ENCODE measurements around the gene MMRN1. TPM values are rescaled to one million over a fixed set of nuclear protein-coding genes. Genes with fewer than 3 reads are reported as not detected.

The MMRN1 gene
- total RNA-seq, 4 donors from 2014 or later: 70.9 to 266 (median 156) TPM

- Histone ChIP-seq H3K36me3 (no peaks in the 10 kb centered on the region), H3K4me1 (no peaks in the 10 kb centered on the region), H3K4me3 (no peak overlapping the region), H3K9me3 (no peaks in the 10 kb centered on the region), H3K27ac (no peak overlapping the region), H3K27me3 (no peaks in the 10 kb centered on the region)
- no peak for DNase-seq
- TF ChIP-seq POLR2A (IDR thresholded peaks at IDR 0.05) (no peak), CTCF (IDR thresholded peaks at IDR 0.05) (no peak)
- intact Hi-C loops (cut with DNase I; ENCODE audit: low total_unique reads): no loop called here
Observed at GRCh38 chr4:89928838-89929237, 34.2 kb downstream of the MMRN1 start.

- Histone ChIP-seq H3K9me3 (no peaks in the 10 kb centered on the region), H3K36me3 (no peaks in the 10 kb centered on the region), H3K27me3 (no peaks in the 10 kb centered on the region), H3K4me3 (no peak overlapping the region), H3K27ac (no peak overlapping the region), H3K4me1 (no peaks in the 10 kb centered on the region)
- TF ChIP-seq CTCF (IDR thresholded peaks at IDR 0.05) (no peak), POLR2A (IDR thresholded peaks at IDR 0.05) (no peak)
- no peak for DNase-seq
- intact Hi-C loops (cut with DNase I; ENCODE audit: low total_unique reads): no loop called here
Observed at GRCh38 chr4:89929425-89930159, 34.9 kb downstream of the MMRN1 start.

DNA sequence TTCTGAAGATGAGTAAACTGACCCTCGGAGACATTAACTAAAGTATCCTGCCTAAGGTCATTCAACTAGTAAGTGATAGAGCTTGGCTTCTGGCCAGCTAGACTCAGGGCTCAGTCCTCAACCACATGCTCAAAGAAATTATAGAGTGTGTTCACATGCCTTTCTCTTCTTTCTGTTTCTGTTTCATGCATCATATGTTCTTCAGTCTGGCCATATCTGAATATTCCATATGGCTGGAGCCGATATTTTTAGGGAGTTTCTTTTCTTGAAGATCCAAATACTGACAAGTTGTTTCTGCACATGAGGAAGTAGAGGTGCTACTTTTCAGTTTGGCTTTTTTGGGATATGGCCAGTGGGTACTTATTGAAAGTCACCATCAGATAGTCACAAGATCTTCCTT, 44.9 kb downstream of the MMRN1 start:
- DNase-seq: no peak
- intact Hi-C loops (cut with DNase I; ENCODE audit: low total_unique reads): no loop called here
- H3K27ac ChIP-seq: no peak overlapping the region
- no peaks in the 10 kb centered on the region for H3K36me3 ChIP-seq
- TF ChIP-seq POLR2A (IDR thresholded peaks at IDR 0.05): no peak
- no peak for TF ChIP-seq CTCF (IDR thresholded peaks at IDR 0.05)
- H3K9me3 ChIP-seq: no peaks in the 10 kb centered on the region
- no peak overlapping the region for H3K4me3 ChIP-seq
- no peaks in the 10 kb centered on the region for H3K27me3 ChIP-seq
- no peaks in the 10 kb centered on the region for H3K4me1 ChIP-seq

- no peaks in the 10 kb centered on the region for H3K27me3 ChIP-seq
- no peak for DNase-seq
- intact Hi-C loops (cut with DNase I; ENCODE audit: low total_unique reads): no loop called here
- no peaks in the 10 kb centered on the region for H3K4me1 ChIP-seq
- H3K9me3 ChIP-seq: no peaks in the 10 kb centered on the region
- no peak overlapping the region for H3K27ac ChIP-seq
- TF ChIP-seq POLR2A (IDR thresholded peaks at IDR 0.05) (no peak), CTCF (IDR thresholded peaks at IDR 0.05) (no peak)
- no peaks in the 10 kb centered on the region for H3K36me3 ChIP-seq
- H3K4me3 ChIP-seq: no peak overlapping the region
Observed at GRCh38 chr4:89939994-89940393, 45.3 kb downstream of the MMRN1 start.

GRCh38 chr4:89942811-89943210, 48.2 kb downstream of the MMRN1 start:
- no peak overlapping the region for H3K4me3 ChIP-seq
- no peaks in the 10 kb centered on the region for H3K36me3 ChIP-seq
- H3K9me3 ChIP-seq: no peaks in the 10 kb centered on the region
- TF ChIP-seq CTCF (IDR thresholded peaks at IDR 0.05) (no peak), POLR2A (IDR thresholded peaks at IDR 0.05) (no peak)
- DNase-seq: no peak
- no peaks in the 10 kb centered on the region for H3K4me1 ChIP-seq
- H3K27me3 ChIP-seq: no peaks in the 10 kb centered on the region
- H3K27ac ChIP-seq: no peak overlapping the region
- intact Hi-C loops (cut with DNase I; ENCODE audit: low total_unique reads): no loop called here

All from uterus (tissue), 4 donors.